WTC11 (cell line): ENCODE data around the gene NPC2. TPM values are rescaled to one million over a fixed set of nuclear protein-coding genes. Genes with fewer than 3 reads are reported as not detected.

Source experiments
- ATAC-seq: fragments of 200-7000 bp; cut with Tn5 transposase; 2 replicates; pipeline ENCODE4 v1.10.0; 2021; ENCODE audit warnings: mild to moderate bottlenecking, moderate library complexity
- CTCF ChIA-PET: fragments of 300-600 bp; sonication (Branson Sonifier 250); formaldehyde crosslinking; loops from one replicate; lab custom pipeline; 2021; ENCODE audit warnings: antibody characterized with exemption; lab: Charles Lee
- POLR2A ChIA-PET: fragments of 350-600 bp; sonication (Branson Sonifier 250); formaldehyde crosslinking; loops from one replicate; lab custom pipeline; 2021; ENCODE audit warnings: antibody characterized with exemption; lab: Charles Lee
- DNase-seq: peaks from one replicate; pipeline ENCODE4 v3.0.0; 2021; ENCODE audit warnings: low spot score
- H3K27ac Mint-ChIP-seq: 2 replicates; pipeline ENCODE4 v1.8.0; 2021; ENCODE audit warnings: mixed read lengths
- H3K27me3 Mint-ChIP-seq: 2 replicates; pipeline ENCODE4 v1.8.0; 2021; ENCODE audit warnings: low read depth, mild to moderate bottlenecking, moderate library complexity, mixed read lengths
- H3K36me3 Mint-ChIP-seq: 2 replicates; pipeline ENCODE4 v1.8.0; 2021; ENCODE audit warnings: mixed read lengths
- H3K4me1 Mint-ChIP-seq: 2 replicates; pipeline ENCODE4 v1.8.0; 2022; ENCODE audit warnings: mixed read lengths
- H3K4me3 Mint-ChIP-seq: 2 replicates; pipeline ENCODE4 v1.8.0; 2021; ENCODE audit warnings: mild to moderate bottlenecking, moderate library complexity, mixed read lengths
- H3K9me3 Mint-ChIP-seq: 2 replicates; pipeline ENCODE4 v1.8.0; 2021; ENCODE audit warnings: mixed read lengths
- ATF1 ChIP-seq: sonication (generic); formaldehyde crosslinking; IDR thresholded peaks from 2 replicates; pipeline ENCODE4 v1.8.1; 2023; ENCODE audit warnings: mild to moderate bottlenecking, moderate library complexity, missing genetic modification reagents
- E2F5 ChIP-seq: sonication (generic); formaldehyde crosslinking; IDR thresholded peaks from 2 replicates; pipeline ENCODE4 v1.8.1; 2022; ENCODE audit warnings: mild to moderate bottlenecking, moderate library complexity, missing genetic modification reagents
- ERG ChIP-seq: fragments of 250-450 bp; sonication (Bioruptor Pico); IDR thresholded peaks from 2 replicates; pipeline ENCODE4 v1.8.0; 2021; ENCODE audit warnings: mild to moderate bottlenecking
- FOXP1 ChIP-seq: sonication (generic); formaldehyde crosslinking; IDR thresholded peaks from 2 replicates; pipeline ENCODE4 v1.8.0; 2022; ENCODE audit warnings: missing genetic modification reagents, mild to moderate bottlenecking, moderate library complexity, borderline replicate concordance
- IRF1 ChIP-seq: sonication (generic); formaldehyde crosslinking; IDR thresholded peaks from 2 replicates; pipeline ENCODE4 v1.8.0; 2023; ENCODE audit warnings: missing genetic modification reagents
- MXD4 ChIP-seq: fragments of 250-450 bp; sonication (Bioruptor Pico); IDR thresholded peaks from 2 replicates; pipeline ENCODE4 v1.8.0; 2021; ENCODE audit warnings: mild to moderate bottlenecking, moderate library complexity, borderline replicate concordance
- MYBL2 ChIP-seq: sonication (generic); formaldehyde crosslinking; IDR thresholded peaks from 2 replicates; pipeline ENCODE4 v1.8.1; 2023; ENCODE audit warnings: mild to moderate bottlenecking, moderate library complexity, missing genetic modification reagents
- NR2C2 ChIP-seq: sonication (generic); formaldehyde crosslinking; IDR thresholded peaks from 2 replicates; pipeline ENCODE4 v1.8.0; 2022; ENCODE audit warnings: mild to moderate bottlenecking, missing genetic modification reagents
- PRRX2 ChIP-seq: fragments of 250-450 bp; sonication (Bioruptor Pico); IDR thresholded peaks from 2 replicates; pipeline ENCODE4 v1.8.0; 2021; ENCODE audit warnings: mild to moderate bottlenecking
- SMAD3 ChIP-seq: sonication (generic); formaldehyde crosslinking; IDR thresholded peaks from 2 replicates; pipeline ENCODE4 v1.8.0; 2022; ENCODE audit warnings: missing genetic modification reagents, mild to moderate bottlenecking, borderline replicate concordance
- SOX15 ChIP-seq: fragments of 250-450 bp; sonication (Bioruptor Pico); IDR thresholded peaks from 2 replicates; pipeline ENCODE4 v1.9.0; 2021; ENCODE audit warnings: mild to moderate bottlenecking
- TCF7 ChIP-seq: sonication (generic); formaldehyde crosslinking; IDR thresholded peaks from 2 replicates; pipeline ENCODE4 v1.8.0; 2022; ENCODE audit warnings: mild to moderate bottlenecking, low read depth, missing genetic modification reagents, moderate library complexity
- ZNF425 ChIP-seq: fragments of 250-450 bp; sonication (Bioruptor Pico); conservative IDR thresholded peaks from 2 replicates; pipeline ENCODE4 v1.9.0; 2021; ENCODE audit warnings: mild to moderate bottlenecking
- ZNF671 ChIP-seq: fragments of 250-450 bp; sonication (Bioruptor Pico); IDR thresholded peaks from 2 replicates; pipeline ENCODE4 v1.8.0; 2021; ENCODE audit warnings: mild to moderate bottlenecking
- total RNA-seq: library from RNA; stranded (reverse); gene quantifications from 3 replicates; pipeline ENCODE4 v1.2.3, GENCODE V29; 2021
- TF ChIP-seq, protein P1 (sequence below): sonication (generic); formaldehyde crosslinking; IDR thresholded peaks from 2 replicates; pipeline ENCODE4 v1.8.0; 2023; ENCODE audit warnings: mild to moderate bottlenecking, missing genetic modification reagents

NPC2 gene
- total RNA-seq, 1 experiment from 2014 or later = 139 TPM

DNA sequence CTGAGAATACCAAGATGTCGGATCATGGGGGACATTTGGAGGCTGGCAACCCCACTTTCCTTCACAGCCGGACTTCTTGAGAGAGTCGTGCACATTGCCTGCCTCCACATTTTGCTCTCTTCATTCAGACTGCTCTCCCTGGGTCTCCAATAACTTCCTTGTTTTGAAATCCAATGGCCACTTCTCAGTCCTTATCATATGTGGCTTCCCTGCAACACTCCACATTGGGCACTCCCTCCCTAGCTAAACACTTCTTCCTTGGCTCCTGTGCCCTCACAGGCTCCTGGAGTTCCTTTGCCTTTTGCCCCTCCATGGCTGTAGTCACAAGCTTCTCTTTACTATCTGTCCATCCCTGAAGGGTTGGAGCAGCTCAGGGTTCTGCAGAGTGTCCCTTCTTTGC, 30.1 kb downstream of the NPC2 start (continued):
- no peak for TF ChIP-seq ERG (CRISPR knock-in tag)
- no peak for TF ChIP-seq PRRX2 (CRISPR knock-in tag)
- TF ChIP-seq ZNF671 (CRISPR knock-in tag) = no peak
- TF ChIP-seq NR2C2 = no peak
- no peak for TF ChIP-seq SOX15 (CRISPR knock-in tag)
- TF ChIP-seq MXD4 = no peak
- no peak for TF ChIP-seq FOXP1 (CRISPR knock-in tag)
- no peak for TF ChIP-seq E2F5
- TF ChIP-seq ATF1 (CRISPR knock-in tag) = no peak
- TF ChIP-seq MYBL2 (CRISPR knock-in tag) = no peak
- TF ChIP-seq, all 79 proteins: peak for 0

DNA sequence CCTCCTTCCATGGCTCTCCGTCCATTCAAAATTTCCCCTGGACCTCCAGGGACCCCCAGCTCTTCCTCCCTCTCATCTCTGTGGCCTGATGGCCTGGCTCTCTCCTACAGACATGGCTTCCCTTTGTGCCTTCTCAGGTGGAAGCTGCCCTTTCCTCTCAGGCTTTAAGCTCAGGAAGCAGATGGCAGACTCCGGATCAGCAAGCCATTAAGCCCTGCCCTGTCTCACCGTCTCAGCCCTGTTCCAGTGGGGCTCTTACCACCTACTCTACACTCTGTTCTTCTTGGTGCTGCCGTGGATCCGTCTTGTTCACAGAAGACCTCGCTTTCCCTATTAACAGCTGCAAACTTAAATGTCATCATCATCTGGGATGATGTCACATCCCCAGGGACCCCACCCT, 33.1 kb downstream of the NPC2 start:
- H3K9me3 Mint-ChIP-seq = peaks cover 7% of the 10 kb centered on the region

More for the DNA sequence above, 33.1 kb downstream of the NPC2 start:
- ATAC-seq (no peak), DNase-seq (no peak)
- no peak overlapping the region for H3K4me3 Mint-ChIP-seq
- H3K27me3 Mint-ChIP-seq = peaks cover 4% of the 10 kb centered on the region; the same call in 1 of the 2 replicates
- TF ChIP-seq ZNF425 (CRISPR knock-in tag) = no peak
- no peak for TF ChIP-seq SMAD3 (CRISPR knock-in tag)
- TF ChIP-seq IRF1 (CRISPR knock-in tag) = no peak
- no peak for TF ChIP-seq E2F5
- no peak for TF ChIP-seq TCF7
- TF ChIP-seq, protein P1, sequence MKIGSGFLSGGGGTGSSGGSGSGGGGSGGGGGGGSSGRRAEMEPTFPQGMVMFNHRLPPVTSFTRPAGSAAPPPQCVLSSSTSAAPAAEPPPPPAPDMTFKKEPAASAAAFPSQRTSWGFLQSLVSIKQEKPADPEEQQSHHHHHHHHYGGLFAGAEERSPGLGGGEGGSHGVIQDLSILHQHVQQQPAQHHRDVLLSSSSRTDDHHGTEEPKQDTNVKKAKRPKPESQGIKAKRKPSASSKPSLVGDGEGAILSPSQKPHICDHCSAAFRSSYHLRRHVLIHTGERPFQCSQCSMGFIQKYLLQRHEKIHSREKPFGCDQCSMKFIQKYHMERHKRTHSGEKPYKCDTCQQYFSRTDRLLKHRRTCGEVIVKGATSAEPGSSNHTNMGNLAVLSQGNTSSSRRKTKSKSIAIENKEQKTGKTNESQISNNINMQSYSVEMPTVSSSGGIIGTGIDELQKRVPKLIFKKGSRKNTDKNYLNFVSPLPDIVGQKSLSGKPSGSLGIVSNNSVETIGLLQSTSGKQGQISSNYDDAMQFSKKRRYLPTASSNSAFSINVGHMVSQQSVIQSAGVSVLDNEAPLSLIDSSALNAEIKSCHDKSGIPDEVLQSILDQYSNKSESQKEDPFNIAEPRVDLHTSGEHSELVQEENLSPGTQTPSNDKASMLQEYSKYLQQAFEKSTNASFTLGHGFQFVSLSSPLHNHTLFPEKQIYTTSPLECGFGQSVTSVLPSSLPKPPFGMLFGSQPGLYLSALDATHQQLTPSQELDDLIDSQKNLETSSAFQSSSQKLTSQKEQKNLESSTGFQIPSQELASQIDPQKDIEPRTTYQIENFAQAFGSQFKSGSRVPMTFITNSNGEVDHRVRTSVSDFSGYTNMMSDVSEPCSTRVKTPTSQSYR (CRISPR knock-in tag) = no peak
- H3K4me1 Mint-ChIP-seq = peaks cover 3% of the 10 kb centered on the region
- H3K27ac Mint-ChIP-seq = no peak overlapping the region
- ChIA-PET CTCF (interaction anchor here (0.6 to 3.3 kb wide), 7 partner anchors 11 to 1310 kb away, joined by 3 to 11 read pairs (median 4); no protein-coding TSS in a partner anchor), POLR2A (no interaction called here)
- H3K36me3 Mint-ChIP-seq = peaks cover 6% of the 10 kb centered on the region
